HG03571 (cell line): ENCODE data around the gene PURA.
"Not testable (repeated sequence)": the region's sequence is repeated elsewhere in the genome, so short reads cannot be mapped to it uniquely, and the experiment has no call there.

Source experiments
- ATAC-seq: cut with Tn5 transposase; IDR thresholded peaks from one replicate; pipeline ENCODE4 v1.9.1; 2021; ENCODE audit not compliant: unreplicated experiment

PURA gene

GRCh38 chr5:140134277-140134935 lies 20.5 kb downstream of the PURA start:
- no peak for ATAC-seq

- ATAC-seq, result no peak
These were observed 21.2 kb downstream of the PURA start for GRCh38 chr5:140135127-140135526.

- no peak for ATAC-seq
These were observed 22.7 kb downstream of the PURA start for GRCh38 chr5:140136624-140137023.

GRCh38 chr5:140140435-140140834 lies 26.5 kb downstream of the PURA start:
- no peak for ATAC-seq

- no peak for ATAC-seq
These were observed 27.3 kb downstream of the PURA start for GRCh38 chr5:140141241-140141640.

- ATAC-seq, result no peak
These were observed 28.3 kb downstream of the PURA start for GRCh38 chr5:140142246-140142645.

- no peak for ATAC-seq
These were observed 28.9 kb downstream of the PURA start for GRCh38 chr5:140142856-140143255.

GRCh38 chr5:140143521-140144258 lies 29.8 kb downstream of the PURA start:
- ATAC-seq, result no peak

- ATAC-seq, result no peak
These were observed 31.3 kb downstream of the PURA start for GRCh38 chr5:140145256-140145655.

GRCh38 chr5:140145818-140146522 lies 32.1 kb downstream of the PURA start:
- ATAC-seq, result no peak

- no peak for ATAC-seq
These were observed 32.6 kb downstream of the PURA start for GRCh38 chr5:140146523-140146842.

GRCh38 chr5:140147460-140147859 lies 33.6 kb downstream of the PURA start:
- no peak for ATAC-seq

GRCh38 chr5:140148508-140148907 lies 34.6 kb downstream of the PURA start:
- ATAC-seq, result no peak

- ATAC-seq, result no peak
These were observed 36.3 kb downstream of the PURA start for GRCh38 chr5:140150201-140150600.

- ATAC-seq, result no peak
These were observed 37.5 kb downstream of the PURA start for GRCh38 chr5:140151144-140152021.

- no peak for ATAC-seq
These were observed 38.4 kb downstream of the PURA start for GRCh38 chr5:140152022-140152999.

- no peak for ATAC-seq
These were observed 39.3 kb downstream of the PURA start for GRCh38 chr5:140153255-140153654.

GRCh38 chr5:140153905-140154304 lies 40.0 kb downstream of the PURA start:
- no peak for ATAC-seq

- not testable (repeated sequence) for ATAC-seq
These were observed 40.9 kb downstream of the PURA start for GRCh38 chr5:140154710-140155381.
